ENCODE data around the gene RYR1.

RYR1 gene

DNA sequence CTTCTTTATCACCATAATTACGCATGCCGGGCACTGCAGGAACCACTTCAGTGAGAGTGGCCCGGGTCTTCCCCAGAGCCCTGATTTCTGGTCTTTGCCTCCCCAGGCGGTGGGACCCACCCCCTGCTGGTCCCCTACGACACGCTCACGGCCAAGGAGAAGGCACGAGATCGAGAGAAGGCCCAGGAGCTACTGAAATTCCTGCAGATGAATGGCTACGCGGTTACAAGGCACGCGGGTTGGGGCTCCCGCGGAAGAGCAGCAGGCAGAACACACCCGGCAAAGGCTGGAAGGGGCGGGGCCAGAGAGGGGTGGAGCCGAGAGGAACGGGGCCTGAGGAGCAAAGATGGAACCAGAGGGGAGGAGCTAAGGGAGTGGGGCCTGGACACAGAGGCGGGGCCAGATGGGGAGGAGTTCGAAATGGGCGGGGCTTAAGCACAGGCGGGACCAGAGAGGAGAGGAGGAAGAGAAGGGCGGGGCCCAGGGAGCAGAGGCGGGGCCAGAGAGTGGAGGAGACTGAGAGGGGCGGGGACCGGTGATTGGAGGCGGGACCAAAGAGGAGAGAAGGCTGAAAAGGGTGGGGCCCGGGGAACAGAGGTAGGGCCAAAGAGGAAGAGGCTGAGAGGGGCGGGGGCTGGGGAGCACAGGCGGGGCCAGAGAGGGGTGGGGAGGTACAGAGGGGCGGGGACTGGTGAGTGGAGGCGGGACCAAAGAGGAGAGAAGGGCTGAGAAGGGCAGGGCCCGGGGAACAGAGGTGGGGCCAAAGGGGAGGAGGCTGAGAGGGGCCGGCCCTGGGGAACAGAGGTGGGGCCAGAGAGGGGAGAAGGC lies 73.4 kb downstream of the RYR1 start:
- Histone ChIP-seq H2BK5ac (ENCODE audit: low read length) (no peak overlapping the region), H3K23ac (ENCODE audit: low read length) (no peak overlapping the region), H2BK15ac (replicated peaks; ENCODE audit: low read depth) (no peak overlapping the region), H3K9ac (ENCODE audit: low read length) (peak overlapping the region; percentile 32), H3K27ac (ENCODE audit: low read depth, low read length) (no peak overlapping the region), H3K79me2 (ENCODE audit: control insufficient read depth, insufficient read depth, low read length) (no peaks in the 10 kb centered on the region), H3K27me3 (ENCODE audit: insufficient read depth, low read length, poor library complexity) (no peaks in the 10 kb centered on the region), H3K56ac (ENCODE audit: low read length) (peak overlapping the region; percentile 60), H3K4me2 (ENCODE audit: low read length) (no peak overlapping the region), H2AK5ac (ENCODE audit: low read length) (no peak overlapping the region), H3K4me1 (ENCODE audit: control insufficient read depth, low read depth, low read length) (no peaks in the 10 kb centered on the region), H3K4me3 (ENCODE audit: low read length) (no peak overlapping the region), H3K4ac (ENCODE audit: low read depth, low read length) (no peak overlapping the region), H3K36me3 (ENCODE audit: control insufficient read depth, insufficient read depth, low read length) (no peaks in the 10 kb centered on the region), H4K5ac (ENCODE audit: low read length) (no peak overlapping the region), H3K79me1 (ENCODE audit: low read length) (no peaks in the 10 kb centered on the region), H4K8ac (ENCODE audit: low read depth, low read length) (no peak overlapping the region), H2BK120ac (ENCODE audit: low read depth, low read length) (no peak overlapping the region), H3K18ac (ENCODE audit: low read length) (no peak overlapping the region)
- peak; percentile 94 for DNase-seq
- no CpG with 5 or more reads among the region's 35 CpGs for WGBS (ENCODE audit: extremely low coverage, insufficient coverage, low lambda C conversion rate)

GRCh38 chr19:38507551-38508127 lies 74.1 kb downstream of the RYR1 start:
- no peak overlapping the region for H3K18ac ChIP-seq (ENCODE audit: low read length)
- H4K5ac ChIP-seq (ENCODE audit: low read length) = no peak overlapping the region
- no peak overlapping the region for H4K8ac ChIP-seq (ENCODE audit: low read depth, low read length)
- H3K4ac ChIP-seq (ENCODE audit: low read depth, low read length) = no peak overlapping the region
- no peak overlapping the region for H2BK120ac ChIP-seq (ENCODE audit: low read depth, low read length)
- H2BK15ac ChIP-seq (replicated peaks; ENCODE audit: low read depth) = no peak overlapping the region
- no peak overlapping the region for H3K4me2 ChIP-seq (ENCODE audit: low read length)
- no peaks in the 10 kb centered on the region for H3K79me2 ChIP-seq (ENCODE audit: control insufficient read depth, insufficient read depth, low read length)
- DNase-seq = no peak
- WGBS (ENCODE audit: extremely low coverage, insufficient coverage, low lambda C conversion rate) = no CpG with 5 or more reads among the region's 12 CpGs
- no peak overlapping the region for H3K56ac ChIP-seq (ENCODE audit: low read length)
- H3K27ac ChIP-seq (ENCODE audit: low read depth, low read length) = no peak overlapping the region
- no peaks in the 10 kb centered on the region for H3K79me1 ChIP-seq (ENCODE audit: low read length)
- no peak overlapping the region for H3K23ac ChIP-seq (ENCODE audit: low read length)
- no peak overlapping the region for H3K9ac ChIP-seq (ENCODE audit: low read length)
- no peaks in the 10 kb centered on the region for H3K4me1 ChIP-seq (ENCODE audit: control insufficient read depth, low read depth, low read length)
- no peak overlapping the region for H2AK5ac ChIP-seq (ENCODE audit: low read length)
- no peak overlapping the region for H2BK5ac ChIP-seq (ENCODE audit: low read length)
- H3K36me3 ChIP-seq (ENCODE audit: control insufficient read depth, insufficient read depth, low read length) = no peaks in the 10 kb centered on the region
- H3K27me3 ChIP-seq (ENCODE audit: insufficient read depth, low read length, poor library complexity) = no peaks in the 10 kb centered on the region
- H3K4me3 ChIP-seq (ENCODE audit: low read length) = no peak overlapping the region

- no CpG with 5 or more reads among the region's 6 CpGs for WGBS (ENCODE audit: extremely low coverage, insufficient coverage, low lambda C conversion rate)
- H2BK120ac ChIP-seq (ENCODE audit: low read depth, low read length) = no peak overlapping the region
- no peak for DNase-seq
These were observed 75.0 kb downstream of the RYR1 start for GRCh38 chr19:38508507-38508906.

DNA sequence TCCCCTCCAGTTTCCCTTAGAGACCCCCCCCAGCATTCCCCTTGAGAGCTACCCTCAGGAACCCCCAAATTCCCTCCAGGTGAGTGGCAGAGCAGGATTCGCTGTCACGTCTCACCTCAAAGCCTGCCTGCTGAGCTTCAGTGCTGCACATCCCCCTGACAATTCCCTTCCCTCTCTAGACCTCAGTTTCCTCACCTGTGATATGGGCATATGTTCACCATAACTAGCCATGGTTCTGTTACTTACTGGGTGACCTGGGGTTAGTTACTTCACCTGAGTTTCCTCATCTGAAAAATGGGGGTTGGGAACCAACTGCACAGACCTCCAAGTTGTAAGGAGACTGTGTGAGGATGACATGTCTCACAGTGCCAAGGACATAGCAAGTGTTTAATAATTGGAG lies 75.5 kb downstream of the RYR1 start:
- Histone ChIP-seq H3K56ac (ENCODE audit: low read length) (no peak overlapping the region), H2AK5ac (ENCODE audit: low read length) (no peak overlapping the region), H3K36me3 (ENCODE audit: control insufficient read depth, insufficient read depth, low read length) (no peaks in the 10 kb centered on the region), H2BK120ac (ENCODE audit: low read depth, low read length) (no peak overlapping the region), H3K79me1 (ENCODE audit: low read length) (no peaks in the 10 kb centered on the region), H2BK5ac (ENCODE audit: low read length) (no peak overlapping the region), H3K27me3 (ENCODE audit: insufficient read depth, low read length, poor library complexity) (no peaks in the 10 kb centered on the region), H3K79me2 (ENCODE audit: control insufficient read depth, insufficient read depth, low read length) (no peaks in the 10 kb centered on the region), H4K8ac (ENCODE audit: low read depth, low read length) (no peak overlapping the region), H3K4me3 (ENCODE audit: low read length) (no peak overlapping the region), H3K4me2 (ENCODE audit: low read length) (no peak overlapping the region), H3K18ac (ENCODE audit: low read length) (no peak overlapping the region), H3K4me1 (ENCODE audit: control insufficient read depth, low read depth, low read length) (no peaks in the 10 kb centered on the region), H3K23ac (ENCODE audit: low read length) (no peak overlapping the region), H3K4ac (ENCODE audit: low read depth, low read length) (no peak overlapping the region), H3K9ac (ENCODE audit: low read length) (no peak overlapping the region), H4K5ac (ENCODE audit: low read length) (no peak overlapping the region), H2BK15ac (replicated peaks; ENCODE audit: low read depth) (no peak overlapping the region), H3K27ac (ENCODE audit: low read depth, low read length) (no peak overlapping the region)
- WGBS (ENCODE audit: extremely low coverage, insufficient coverage, low lambda C conversion rate) = no CpG with 5 or more reads among the region's 2 CpGs
- DNase-seq = no peak

More at GRCh38 chr19:38508507-38508906, 75.0 kb downstream of the RYR1 start:
- H3K79me2 ChIP-seq (ENCODE audit: control insufficient read depth, insufficient read depth, low read length) = no peaks in the 10 kb centered on the region
- H3K27ac ChIP-seq (ENCODE audit: low read depth, low read length) = no peak overlapping the region
- no peak overlapping the region for H3K56ac ChIP-seq (ENCODE audit: low read length)
- no peak overlapping the region for H2AK5ac ChIP-seq (ENCODE audit: low read length)
- H3K23ac ChIP-seq (ENCODE audit: low read length) = no peak overlapping the region
- H3K4me3 ChIP-seq (ENCODE audit: low read length) = no peak overlapping the region
- no peak overlapping the region for H3K4me2 ChIP-seq (ENCODE audit: low read length)
- H3K79me1 ChIP-seq (ENCODE audit: low read length) = no peaks in the 10 kb centered on the region
- no peak overlapping the region for H2BK5ac ChIP-seq (ENCODE audit: low read length)
- no peaks in the 10 kb centered on the region for H3K36me3 ChIP-seq (ENCODE audit: control insufficient read depth, insufficient read depth, low read length)
- H3K4me1 ChIP-seq (ENCODE audit: control insufficient read depth, low read depth, low read length) = no peaks in the 10 kb centered on the region
- no peak overlapping the region for H3K18ac ChIP-seq (ENCODE audit: low read length)
- H4K5ac ChIP-seq (ENCODE audit: low read length) = no peak overlapping the region
- no peak overlapping the region for H2BK15ac ChIP-seq (replicated peaks; ENCODE audit: low read depth)
- no peak overlapping the region for H3K4ac ChIP-seq (ENCODE audit: low read depth, low read length)
- no peak overlapping the region for H4K8ac ChIP-seq (ENCODE audit: low read depth, low read length)
- H3K27me3 ChIP-seq (ENCODE audit: insufficient read depth, low read length, poor library complexity) = no peaks in the 10 kb centered on the region
- H3K9ac ChIP-seq (ENCODE audit: low read length) = no peak overlapping the region

DNA sequence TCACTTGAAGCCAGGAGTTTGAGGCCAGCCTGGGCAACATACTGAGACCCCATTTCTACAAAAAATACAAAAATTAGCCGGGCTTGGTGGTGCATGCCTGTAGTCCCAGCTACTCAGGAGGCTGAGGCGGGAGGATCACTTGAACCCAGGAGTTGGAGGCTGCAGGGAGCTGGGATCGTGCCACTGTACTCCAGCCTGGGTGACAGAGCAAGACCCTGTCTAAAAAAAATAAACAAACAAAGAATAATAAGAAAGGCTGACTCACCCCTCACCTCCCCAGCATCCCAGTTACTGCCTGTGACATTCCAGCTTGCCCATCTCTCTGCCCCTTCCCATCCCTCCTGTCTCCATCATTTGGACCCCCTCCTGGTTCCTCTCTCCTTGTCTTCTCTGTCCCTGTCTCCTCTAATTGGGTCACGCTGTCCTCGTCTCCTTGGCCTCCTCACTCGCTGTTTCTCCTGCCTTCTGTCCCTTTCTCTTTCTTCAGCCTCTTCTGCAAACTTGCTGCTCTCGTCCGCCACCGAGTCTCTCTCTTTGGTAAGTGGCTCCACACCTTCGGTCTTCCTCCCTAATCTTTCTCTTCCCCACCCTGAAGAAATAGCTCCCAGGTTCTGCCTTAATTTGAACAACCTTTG lies 77.7 kb downstream of the RYR1 start:
- WGBS (ENCODE audit: extremely low coverage, insufficient coverage, low lambda C conversion rate) = no CpG with 5 or more reads among the region's 10 CpGs
- no peak overlapping the region for H3K4me2 ChIP-seq (ENCODE audit: low read length)

More for the DNA sequence above, 77.7 kb downstream of the RYR1 start:
- Histone ChIP-seq H3K27me3 (ENCODE audit: insufficient read depth, low read length, poor library complexity) (no peaks in the 10 kb centered on the region), H3K27ac (ENCODE audit: low read depth, low read length) (no peak overlapping the region), H3K23ac (ENCODE audit: low read length) (no peak overlapping the region), H3K79me1 (ENCODE audit: low read length) (no peaks in the 10 kb centered on the region), H3K79me2 (ENCODE audit: control insufficient read depth, insufficient read depth, low read length) (no peaks in the 10 kb centered on the region), H3K4ac (ENCODE audit: low read depth, low read length) (no peak overlapping the region), H3K4me1 (ENCODE audit: control insufficient read depth, low read depth, low read length) (no peaks in the 10 kb centered on the region), H2BK5ac (ENCODE audit: low read length) (no peak overlapping the region), H2AK5ac (ENCODE audit: low read length) (no peak overlapping the region), H4K5ac (ENCODE audit: low read length) (no peak overlapping the region), H3K4me3 (ENCODE audit: low read length) (no peak overlapping the region), H3K18ac (ENCODE audit: low read length) (no peak overlapping the region), H2BK120ac (ENCODE audit: low read depth, low read length) (no peak overlapping the region), H3K56ac (ENCODE audit: low read length) (no peak overlapping the region), H3K9ac (ENCODE audit: low read length) (no peak overlapping the region), H2BK15ac (replicated peaks; ENCODE audit: low read depth) (no peak overlapping the region), H4K8ac (ENCODE audit: low read depth, low read length) (no peak overlapping the region), H3K36me3 (ENCODE audit: control insufficient read depth, insufficient read depth, low read length) (no peaks in the 10 kb centered on the region)
- no peak for DNase-seq
